ENCODE measurements around the gene B4GALNT2.

- TF ChIP-seq TAF1 (IDR thresholded peaks at IDR 0.05; ENCODE audit: borderline replicate concordance, low read depth, low read length) (no peak), POLR2AphosphoS5 (IDR thresholded peaks at IDR 0.05; ENCODE audit: low read depth, low read length) (no peak), POLR2A (IDR thresholded peaks at IDR 0.05; ENCODE audit: low read depth, low read length) (no peak)
Measured at GRCh38 chr17:49200423-49201083, 68.0 kb downstream of the B4GALNT2 start.
